ENCODE data around the gene UNC79. TPM values are rescaled to one million over a fixed set of nuclear protein-coding genes. Genes with fewer than 3 reads are reported as not detected.

The UNC79 gene
- total and polyA plus RNA-seq, 7 donors, result 0.03 to 0.88 (median 0.44) TPM

GRCh38 chr14:93690146-93690545 is 259.4 kb downstream of the UNC79 start:
- H3K4me1 ChIP-seq, result no peaks in the 10 kb centered on the region
- WGBS, 3 donors, result 81 to 86% (median 83%) methylated on average over 6 of the region's 6 CpGs

GRCh38 chr14:93691042-93691780 is 260.5 kb downstream of the UNC79 start:
- H3K9me3 ChIP-seq, result no peaks in the 10 kb centered on the region
- no peak for DNase-seq
- no peak for ATAC-seq
- H3K36me3 ChIP-seq (ENCODE audit: insufficient read depth in 1 of 2, low read depth in 1 of 2), result no peaks in the 10 kb centered on the region
- WGBS, 3 donors, result 86 to 88% (median 86%) methylated on average over 16 of the region's 16 CpGs
- no peak for TF ChIP-seq CTCF (IDR thresholded peaks at IDR 0.05)
- intact Hi-C loops (cut with DNase I), result no loop called here
- no peaks in the 10 kb centered on the region for H3K27me3 ChIP-seq (ENCODE audit: insufficient read depth in 3 of 3, low read length in 2 of 3)
- no peak overlapping the region for H3K27ac ChIP-seq
- H3K4me1 ChIP-seq, result no peaks in the 10 kb centered on the region
- no peak overlapping the region for H3K4me3 ChIP-seq

More at GRCh38 chr14:93690146-93690545, 259.4 kb downstream of the UNC79 start:
- DNase-seq (no peak), ATAC-seq (no peak)
- H3K36me3 ChIP-seq (ENCODE audit: insufficient read depth in 1 of 2, low read depth in 1 of 2), result no peaks in the 10 kb centered on the region
- H3K27ac ChIP-seq, result no peak overlapping the region
- intact Hi-C loops (cut with DNase I), result no loop called here
- no peak for TF ChIP-seq CTCF (IDR thresholded peaks at IDR 0.05)
- no peaks in the 10 kb centered on the region for H3K27me3 ChIP-seq (ENCODE audit: insufficient read depth in 3 of 3, low read length in 2 of 3)
- no peak overlapping the region for H3K4me3 ChIP-seq
- H3K9me3 ChIP-seq, result no peaks in the 10 kb centered on the region

GRCh38 chr14:93693914-93694313 is 263.2 kb downstream of the UNC79 start:
- Histone ChIP-seq H3K36me3 (ENCODE audit: insufficient read depth in 1 of 2, low read depth in 1 of 2) (no peaks in the 10 kb centered on the region), H3K27ac (no peak overlapping the region), H3K9me3 (peaks cover 6% of the 10 kb centered on the region), H3K4me3 (no peak overlapping the region), H3K4me1 (no peaks in the 10 kb centered on the region), H3K27me3 (ENCODE audit: insufficient read depth in 3 of 3, low read length in 2 of 3) (no peaks in the 10 kb centered on the region)
- intact Hi-C loops (cut with DNase I), result no loop called here
- TF ChIP-seq CTCF (IDR thresholded peaks at IDR 0.05), result no peak
- 50 to 68% (median 62%) methylated on average over 6 of the region's 6 CpGs for WGBS, 3 donors
- ATAC-seq (no peak), DNase-seq (no peak)

GRCh38 chr14:93700928-93701327 is 270.2 kb downstream of the UNC79 start:
- intact Hi-C loops (cut with DNase I), result no loop called here
- no peaks in the 10 kb centered on the region for H3K36me3 ChIP-seq (ENCODE audit: insufficient read depth in 1 of 2, low read depth in 1 of 2)
- H3K9me3 ChIP-seq, result peaks cover 12% of the 10 kb centered on the region
- H3K4me1 ChIP-seq, result no peaks in the 10 kb centered on the region
- no peak for TF ChIP-seq CTCF (IDR thresholded peaks at IDR 0.05)
- ATAC-seq (no peak), DNase-seq (no peak)
- H3K27ac ChIP-seq, result no peak overlapping the region
- H3K4me3 ChIP-seq, result no peak overlapping the region
- no peaks in the 10 kb centered on the region for H3K27me3 ChIP-seq (ENCODE audit: insufficient read depth in 3 of 3, low read length in 2 of 3)

GRCh38 chr14:93701562-93701961 is 270.8 kb downstream of the UNC79 start:
- H3K4me1 ChIP-seq, result no peaks in the 10 kb centered on the region
- no peak overlapping the region for H3K27ac ChIP-seq
- TF ChIP-seq CTCF (IDR thresholded peaks at IDR 0.05), result no peak
- no peaks in the 10 kb centered on the region for H3K27me3 ChIP-seq (ENCODE audit: insufficient read depth in 3 of 3, low read length in 2 of 3)
- no peak overlapping the region for H3K4me3 ChIP-seq
- no peak for ATAC-seq
- H3K9me3 ChIP-seq, result peaks cover 12% of the 10 kb centered on the region
- H3K36me3 ChIP-seq (ENCODE audit: insufficient read depth in 1 of 2, low read depth in 1 of 2), result no peaks in the 10 kb centered on the region
- intact Hi-C loops (cut with DNase I), result no loop called here
- DNase-seq, result no peak
- WGBS, 3 donors, result 89 to 92% (median 90%) methylated on average over 2 of the region's 2 CpGs
